ENCODE data around the gene ANO8.

GRCh38 chr19:17378271-17378670 is 43.6 kb upstream of the ANO8 start:
- no peak for TF ChIP-seq POLR2A (IDR thresholded peaks at IDR 0.05; ENCODE audit: low read depth, low read length)
- no peak for TF ChIP-seq EZH2 (IDR thresholded peaks at IDR 0.05; ENCODE audit: borderline replicate concordance, low read depth, low read length, severe bottlenecking)
- TF ChIP-seq, protein P1, sequence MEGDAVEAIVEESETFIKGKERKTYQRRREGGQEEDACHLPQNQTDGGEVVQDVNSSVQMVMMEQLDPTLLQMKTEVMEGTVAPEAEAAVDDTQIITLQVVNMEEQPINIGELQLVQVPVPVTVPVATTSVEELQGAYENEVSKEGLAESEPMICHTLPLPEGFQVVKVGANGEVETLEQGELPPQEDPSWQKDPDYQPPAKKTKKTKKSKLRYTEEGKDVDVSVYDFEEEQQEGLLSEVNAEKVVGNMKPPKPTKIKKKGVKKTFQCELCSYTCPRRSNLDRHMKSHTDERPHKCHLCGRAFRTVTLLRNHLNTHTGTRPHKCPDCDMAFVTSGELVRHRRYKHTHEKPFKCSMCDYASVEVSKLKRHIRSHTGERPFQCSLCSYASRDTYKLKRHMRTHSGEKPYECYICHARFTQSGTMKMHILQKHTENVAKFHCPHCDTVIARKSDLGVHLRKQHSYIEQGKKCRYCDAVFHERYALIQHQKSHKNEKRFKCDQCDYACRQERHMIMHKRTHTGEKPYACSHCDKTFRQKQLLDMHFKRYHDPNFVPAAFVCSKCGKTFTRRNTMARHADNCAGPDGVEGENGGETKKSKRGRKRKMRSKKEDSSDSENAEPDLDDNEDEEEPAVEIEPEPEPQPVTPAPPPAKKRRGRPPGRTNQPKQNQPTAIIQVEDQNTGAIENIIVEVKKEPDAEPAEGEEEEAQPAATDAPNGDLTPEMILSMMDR (IDR thresholded peaks at IDR 0.05; ENCODE audit: extremely low read depth in 1 of 2, insufficient read depth in 1 of 2, low read depth in 1 of 2, low read length in 2 of 2), result no peak
- TF ChIP-seq POLR2AphosphoS5 (IDR thresholded peaks at IDR 0.05; ENCODE audit: insufficient read depth, low read depth, low read length), result no peak

All from endothelial cell of umbilical vein (primary cell).